Esophagus muscularis mucosa (tissue), 4 donors: Measurements from ENCODE around the gene CPAMD8. TPM values are rescaled to one million over a fixed set of nuclear protein-coding genes. Genes with fewer than 3 reads are reported as not detected.
"Not testable (repeated sequence)": the region's sequence is repeated elsewhere in the genome, so short reads cannot be mapped to it uniquely, and the experiment has no call there.

Experiments used
- DNase-seq: peaks from one replicate; pipeline ENCODE4 v3.0.0-alpha.2; 2017; ENCODE audit errors: extremely low spot score
- H3K27ac ChIP-seq, 4 donors: fragments of 200-600 bp; sonication (generic); replicated peaks in 1 of 4; 1 replicate in 3 of 4; 2 replicates in 1 of 4; pipeline ENCODE4 v1.5.1; 2016 to 2019; ENCODE audit warnings: mild to moderate bottlenecking in 1 of 4
- H3K27me3 ChIP-seq, 4 donors: fragments of 200-600 bp; sonication (generic); one replicate each; pipeline versions ENCODE4 v1.5.1 to v1.6.0; 2016 to 2019
- H3K36me3 ChIP-seq, 4 donors: fragments of 200-600 bp; sonication (generic); one replicate each; pipeline ENCODE4 v1.5.1; 2016 to 2019
- H3K4me1 ChIP-seq, 4 donors: fragments of 200-600 bp; sonication (generic); one replicate each; pipeline ENCODE4 v1.5.1; 2016 to 2019
- H3K4me3 ChIP-seq, 4 donors: fragments of 200-600 bp; sonication (generic); 1 replicate in 2 of 4; 2 replicates in 2 of 4; pipeline ENCODE4 v1.5.1; 2016 to 2019; ENCODE audit warnings: mild to moderate bottlenecking in 4 of 4, moderate library complexity in 1 of 4
- H3K9me3 ChIP-seq, 4 donors: fragments of 200-600 bp; sonication (generic); 1 replicate in 3 of 4; 2 replicates in 1 of 4; pipeline ENCODE4 v1.5.1; 2016 to 2019
- CTCF ChIP-seq, 3 experiments: fragments of 200-600 bp in 2 of 3; fragments of 450-650 bp in 1 of 3; sonication (generic) in 2 of 3; IDR thresholded peaks; one replicate each; pipeline ENCODE4 v1.5.1; 2017 to 2019; ENCODE audit warnings: antibody characterized with exemption in 3 of 3, mild to moderate bottlenecking in 2 of 3, moderate library complexity in 1 of 3
- EP300 ChIP-seq: sonication (generic); formaldehyde crosslinking; IDR thresholded peaks from one replicate; pipeline ENCODE4 v1.6.1; 2017; ENCODE audit warnings: antibody characterized with exemption
- POLR2A ChIP-seq: fragments of 450-650 bp; IDR thresholded peaks from one replicate; pipeline ENCODE4 v1.6.1; 2017; ENCODE audit warnings: antibody characterized with exemption, moderate library complexity, mild to moderate bottlenecking, low read depth
- POLR2AphosphoS5 ChIP-seq, 2 donors: sonication (generic); formaldehyde crosslinking; IDR thresholded peaks; one replicate each; pipeline ENCODE4 v1.6.1; 2017; ENCODE audit warnings: antibody characterized with exemption in 2 of 2
- WGBS: methylation state at CpG from one replicate; pipeline ENCODE4 v1.1.5; 2018; 5-methylcytosine and 5-hydroxymethylcytosine counted together
- intact Hi-C: fragments of 100-400 bp; cut with DNase I; formaldehyde crosslinking; loops from one replicate; pipeline ENCODE4 v1.15.1; 2023
- total RNA-seq, 4 donors: library from RNA; depleted of rRNA; stranded (reverse); fragments of >200 nt; gene quantifications; one replicate each; pipeline versions ENCODE4 v1.1.0 to v1.2.1, GENCODE V29; 2016

Gene CPAMD8
- total RNA-seq, 4 donors from 2014 or later = 9.6 to 21.0 (median 13.0) TPM

- no peak overlapping the region for H3K27ac ChIP-seq
- no peak for DNase-seq
- peak overlapping the region; percentile 28 to 34 (median 32) for H3K4me3 ChIP-seq
- TF ChIP-seq POLR2AphosphoS5 (IDR thresholded peaks at IDR 0.05) = no peak
- TF ChIP-seq POLR2A = no peak
- no peak for TF ChIP-seq CTCF (IDR thresholded peaks at IDR 0.05)
- no peak for TF ChIP-seq EP300
- H3K4me1 ChIP-seq = peaks cover 3 to 18% (median 9%) of the 10 kb centered on the region in 4 donors
- peaks cover 0 to 29% (median 21%) of the 10 kb centered on the region in 4 donors for H3K9me3 ChIP-seq
- peaks cover 0 to 83% (median 28%) of the 10 kb centered on the region in 4 donors for H3K27me3 ChIP-seq
- H3K36me3 ChIP-seq = no peaks in the 10 kb centered on the region
- WGBS = 2% methylated on average over 26 of the region's 40 CpGs
- intact Hi-C loops = no loop called here
Observed at GRCh38 chr19:17025991-17026658, 485 bp downstream of the CPAMD8 start.

GRCh38 chr19:17025361-17025760, 1.2 kb downstream of the CPAMD8 start:
- TF ChIP-seq CTCF (IDR thresholded peaks at IDR 0.05) = no peak
- no peak for TF ChIP-seq EP300
- TF ChIP-seq POLR2AphosphoS5 (IDR thresholded peaks at IDR 0.05) = no peak
- H3K27me3 ChIP-seq = peaks cover 0 to 77% (median 28%) of the 10 kb centered on the region in 4 donors
- intact Hi-C loops = no loop called here
- H3K27ac ChIP-seq = no peak overlapping the region
- peaks cover 0 to 29% (median 21%) of the 10 kb centered on the region in 4 donors for H3K9me3 ChIP-seq
- peaks cover 3 to 18% (median 9%) of the 10 kb centered on the region in 4 donors for H3K4me1 ChIP-seq
- H3K4me3 ChIP-seq = no peak overlapping the region
- WGBS = 83% methylated on average over 6 of the region's 6 CpGs
- DNase-seq = no peak
- H3K36me3 ChIP-seq = no peaks in the 10 kb centered on the region

- WGBS = 89% methylated on average over 8 of the region's 8 CpGs
- H3K4me3 ChIP-seq, H3K36me3 ChIP-seq, intact Hi-C loops, H3K27ac ChIP-seq, DNase-seq: not testable (repeated sequence)
- H3K27me3 ChIP-seq = peaks cover 0 to 74% (median 28%) of the 10 kb centered on the region in 4 donors
- H3K4me1 ChIP-seq = peaks cover 3 to 18% (median 9%) of the 10 kb centered on the region in 4 donors
- peaks cover 0 to 29% (median 21%) of the 10 kb centered on the region in 4 donors for H3K9me3 ChIP-seq
Observed at GRCh38 chr19:17024941-17025340, 1.7 kb downstream of the CPAMD8 start.

GRCh38 chr19:17023805-17024204, 2.8 kb downstream of the CPAMD8 start:
- intact Hi-C loops = no loop called here
- Histone ChIP-seq H3K9me3 (peaks cover 0 to 29% (median 21%) of the 10 kb centered on the region in 4 donors), H3K36me3 (peaks cover 0 to 2% (median 0%) of the 10 kb centered on the region in 4 donors), H3K4me3 (no peak overlapping the region), H3K27ac (no peak overlapping the region), H3K4me1 (peaks cover 3 to 18% (median 9%) of the 10 kb centered on the region in 4 donors), H3K27me3 (peaks cover 0 to 65% (median 28%) of the 10 kb centered on the region in 4 donors)
- TF ChIP-seq CTCF (IDR thresholded peaks at IDR 0.05) (no peak), POLR2A (no peak), POLR2AphosphoS5 (IDR thresholded peaks at IDR 0.05) (no peak), EP300 (no peak)
- 97% methylated on average over 3 of the region's 3 CpGs for WGBS
- DNase-seq = no peak

GRCh38 chr19:17022738-17023137, 3.9 kb downstream of the CPAMD8 start:
- Histone ChIP-seq H3K4me1 (peaks cover 3 to 18% (median 9%) of the 10 kb centered on the region in 4 donors), H3K36me3 (peaks cover 0 to 2% (median 0%) of the 10 kb centered on the region in 4 donors), H3K27me3 (peaks cover 0 to 55% (median 24%) of the 10 kb centered on the region in 4 donors), H3K4me3 (no peak overlapping the region), H3K9me3 (peaks cover 0 to 29% (median 21%) of the 10 kb centered on the region in 4 donors), H3K27ac (no peak overlapping the region)
- intact Hi-C loops = no loop called here
- TF ChIP-seq POLR2AphosphoS5 (IDR thresholded peaks at IDR 0.05) (no peak), EP300 (no peak), CTCF (IDR thresholded peaks at IDR 0.05) (no peak), POLR2A (no peak)
- no peak for DNase-seq
- WGBS = 90% methylated on average over 7 of the region's 7 CpGs
